OCI-LY3 (cell line): ENCODE data around the gene STXBP4.

ENCODE experiments used
- EZH2phosphoT487 ChIP-seq: fragments of 200-600 bp; shearing (Covaris generic); IDR thresholded peaks from 2 replicates; pipeline ENCODE4 v1.6.1; 2018; ENCODE audit warnings: antibody characterized with exemption, mixed run types, low read depth
- TF ChIP-seq, protein P1 (sequence below): fragments of 200-600, 300-600 bp; sonication (generic); IDR thresholded peaks from 2 replicates; pipeline ENCODE4 v1.5.1; 2014; ENCODE audit warnings: antibody characterized with exemption, low read length, low read depth

DNA sequence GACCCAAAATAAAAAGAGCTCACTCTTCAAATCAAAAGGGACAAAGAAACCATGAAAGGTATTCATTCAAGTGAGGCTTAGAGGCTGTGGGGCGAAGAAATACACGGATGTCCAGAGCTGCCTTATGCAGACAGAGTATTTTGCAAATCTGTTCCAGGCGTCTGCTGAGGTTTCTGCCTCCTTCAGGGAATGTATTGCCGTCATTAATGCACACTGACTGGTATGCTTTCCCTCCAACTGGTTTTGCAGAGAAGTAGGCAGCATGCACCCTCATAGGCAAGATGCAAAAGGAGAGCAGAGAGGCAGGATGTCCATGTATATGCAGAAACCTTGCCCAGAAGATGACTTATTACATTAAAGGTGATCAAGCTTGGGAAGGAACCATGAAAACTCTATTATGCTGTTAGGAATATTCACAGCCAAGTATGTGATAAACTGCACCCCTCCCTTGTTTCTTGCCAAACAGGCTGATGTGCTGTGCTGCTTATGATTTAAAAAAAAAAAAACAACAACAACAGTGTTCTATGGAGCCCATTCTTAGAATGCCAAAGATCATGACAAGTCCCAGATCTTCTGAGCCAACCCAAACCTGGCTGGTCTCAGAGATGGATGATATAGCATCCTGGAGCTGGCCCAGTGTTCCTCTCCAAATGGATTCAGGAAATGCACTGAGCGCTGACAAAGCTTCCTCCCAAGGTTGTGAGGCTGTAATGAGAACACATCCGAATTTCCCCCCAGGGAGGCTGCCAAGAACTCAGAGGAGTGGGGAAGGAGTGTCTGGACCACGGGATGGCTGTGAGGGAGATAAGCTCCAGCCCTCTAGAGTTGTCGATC is 218.6 kb downstream of the STXBP4 start:
- TF ChIP-seq, protein P1, sequence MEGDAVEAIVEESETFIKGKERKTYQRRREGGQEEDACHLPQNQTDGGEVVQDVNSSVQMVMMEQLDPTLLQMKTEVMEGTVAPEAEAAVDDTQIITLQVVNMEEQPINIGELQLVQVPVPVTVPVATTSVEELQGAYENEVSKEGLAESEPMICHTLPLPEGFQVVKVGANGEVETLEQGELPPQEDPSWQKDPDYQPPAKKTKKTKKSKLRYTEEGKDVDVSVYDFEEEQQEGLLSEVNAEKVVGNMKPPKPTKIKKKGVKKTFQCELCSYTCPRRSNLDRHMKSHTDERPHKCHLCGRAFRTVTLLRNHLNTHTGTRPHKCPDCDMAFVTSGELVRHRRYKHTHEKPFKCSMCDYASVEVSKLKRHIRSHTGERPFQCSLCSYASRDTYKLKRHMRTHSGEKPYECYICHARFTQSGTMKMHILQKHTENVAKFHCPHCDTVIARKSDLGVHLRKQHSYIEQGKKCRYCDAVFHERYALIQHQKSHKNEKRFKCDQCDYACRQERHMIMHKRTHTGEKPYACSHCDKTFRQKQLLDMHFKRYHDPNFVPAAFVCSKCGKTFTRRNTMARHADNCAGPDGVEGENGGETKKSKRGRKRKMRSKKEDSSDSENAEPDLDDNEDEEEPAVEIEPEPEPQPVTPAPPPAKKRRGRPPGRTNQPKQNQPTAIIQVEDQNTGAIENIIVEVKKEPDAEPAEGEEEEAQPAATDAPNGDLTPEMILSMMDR, result no peak
- TF ChIP-seq EZH2phosphoT487, result no peak
